Uterus (tissue), 4 donors: ENCODE data around the gene FEV. TPM values are rescaled to one million over a fixed set of nuclear protein-coding genes. Genes with fewer than 3 reads are reported as not detected.

Experiments
- DNase-seq, 2 donors: peaks; one replicate each; pipeline ENCODE4 v3.0.0-alpha.2; 2019 to 2020
- H3K27ac ChIP-seq, 2 donors: fragments of 200-600 bp; sonication (generic); 1 replicate in 1 of 2; 2 replicates in 1 of 2; pipeline ENCODE4 v1.5.1; 2016 to 2018
- H3K27me3 ChIP-seq, 2 donors: fragments of 200-600 bp; sonication (generic); one replicate each; pipeline ENCODE4 v1.5.1; 2018 to 2019; ENCODE audit warnings: control low read depth in 1 of 2
- H3K36me3 ChIP-seq, 2 donors: fragments of 200-600 bp; sonication (generic); one replicate each; pipeline ENCODE4 v1.5.1; 2019; ENCODE audit warnings: control low read depth in 1 of 2
- H3K4me1 ChIP-seq, 2 donors: fragments of 200-600 bp; sonication (generic); one replicate each; pipeline ENCODE4 v1.5.1; 2018 to 2019; ENCODE audit warnings: control low read depth in 1 of 2
- H3K4me3 ChIP-seq, 2 donors: fragments of 200-600 bp; sonication (generic); 1 replicate in 1 of 2; 2 replicates in 1 of 2; pipeline ENCODE4 v1.5.1; 2018 to 2019; ENCODE audit warnings: mild to moderate bottlenecking in 1 of 2
- H3K9me3 ChIP-seq, 2 donors: fragments of 200-600 bp; sonication (generic); one replicate each; pipeline ENCODE4 v1.5.1; 2019; ENCODE audit warnings: control low read depth in 1 of 2
- POLR2A ChIP-seq, 2 donors: fragments of 450-650 bp; IDR thresholded peaks; one replicate each; pipeline ENCODE4 v1.6.1; 2016; ENCODE audit warnings: antibody characterized with exemption in 2 of 2, mild to moderate bottlenecking in 1 of 2, moderate library complexity in 1 of 2
- intact Hi-C: fragments of 100-400 bp; cut with DNase I; formaldehyde crosslinking; loops from one replicate; pipeline ENCODE4 v1.15.1; 2023; ENCODE audit warnings: low total_unique reads
- total RNA-seq, 4 donors: library from RNA; depleted of rRNA in 3 of 4; stranded (reverse); fragments of >200 nt in 3 of 4; gene quantifications; one replicate each; pipeline versions ENCODE4 v1.1.0 to v1.2.4, GENCODE V29; 2014 to 2023
- TF ChIP-seq, protein P1 (sequence below), 4 experiments: fragments of 200-600 bp in 2 of 4; fragments of 450-650 bp in 2 of 4; sonication (generic) in 2 of 4; IDR thresholded peaks; one replicate each; pipeline ENCODE4 v1.5.1; 2016 to 2019; ENCODE audit warnings: antibody characterized with exemption in 4 of 4, mild to moderate bottlenecking in 2 of 4, moderate library complexity in 1 of 4
- donor health status: DM: yes; HTN: yes; CAD: no.

FEV gene
- total RNA-seq, 4 donors from 2014 or later = not detected

DNA sequence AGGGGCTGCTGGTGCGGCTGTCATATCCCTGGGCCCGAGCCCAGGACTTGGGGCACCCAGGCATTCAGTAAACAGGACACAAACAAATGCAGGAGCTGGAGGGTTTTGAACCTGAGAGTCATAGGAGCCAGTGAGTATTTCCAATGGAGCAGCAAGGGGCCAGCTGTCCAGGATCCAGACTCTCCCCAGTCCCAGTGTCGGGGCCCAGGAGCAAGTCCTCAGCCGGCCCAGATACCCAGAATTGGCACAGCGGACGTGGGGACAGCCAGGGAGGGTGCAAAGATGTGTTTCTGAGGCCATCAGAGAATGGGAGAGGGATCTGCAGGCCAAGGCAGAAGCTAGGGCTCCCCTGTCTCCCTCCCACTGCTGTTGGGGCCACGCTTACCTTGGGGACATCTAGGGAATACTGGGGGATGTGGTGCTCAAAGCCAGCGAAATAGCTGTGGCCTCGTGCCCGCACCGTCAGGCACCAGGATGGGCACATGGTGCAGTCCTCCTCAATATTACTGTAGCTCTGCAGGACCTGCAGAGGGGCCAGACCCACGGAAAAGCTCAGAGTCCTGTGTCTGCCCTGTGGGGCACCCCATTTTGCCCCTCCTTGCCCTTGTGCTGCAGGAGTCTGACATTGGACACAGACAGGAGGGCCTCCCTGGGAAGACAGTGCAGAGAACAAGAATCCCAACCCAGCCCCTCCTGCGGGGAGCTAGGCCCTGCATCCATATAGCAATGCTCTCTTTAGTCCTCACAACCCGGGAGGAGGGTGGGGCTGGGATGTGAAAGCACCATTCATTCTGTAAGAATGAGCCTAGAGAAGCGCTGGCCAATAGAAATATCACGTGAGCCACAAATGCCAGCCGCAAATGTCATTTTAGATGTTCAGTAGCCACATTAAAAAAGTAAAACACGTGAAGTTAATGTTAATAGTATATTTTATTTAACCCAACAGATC, 40.9 kb upstream of the FEV start:
- intact Hi-C loops = no loop called here
- no peak overlapping the region for H3K27ac ChIP-seq
- no peaks in the 10 kb centered on the region for H3K9me3 ChIP-seq
- no peaks in the 10 kb centered on the region for H3K36me3 ChIP-seq
- H3K27me3 ChIP-seq = no peaks in the 10 kb centered on the region
- no peak overlapping the region for H3K4me3 ChIP-seq
- TF ChIP-seq, protein P1, sequence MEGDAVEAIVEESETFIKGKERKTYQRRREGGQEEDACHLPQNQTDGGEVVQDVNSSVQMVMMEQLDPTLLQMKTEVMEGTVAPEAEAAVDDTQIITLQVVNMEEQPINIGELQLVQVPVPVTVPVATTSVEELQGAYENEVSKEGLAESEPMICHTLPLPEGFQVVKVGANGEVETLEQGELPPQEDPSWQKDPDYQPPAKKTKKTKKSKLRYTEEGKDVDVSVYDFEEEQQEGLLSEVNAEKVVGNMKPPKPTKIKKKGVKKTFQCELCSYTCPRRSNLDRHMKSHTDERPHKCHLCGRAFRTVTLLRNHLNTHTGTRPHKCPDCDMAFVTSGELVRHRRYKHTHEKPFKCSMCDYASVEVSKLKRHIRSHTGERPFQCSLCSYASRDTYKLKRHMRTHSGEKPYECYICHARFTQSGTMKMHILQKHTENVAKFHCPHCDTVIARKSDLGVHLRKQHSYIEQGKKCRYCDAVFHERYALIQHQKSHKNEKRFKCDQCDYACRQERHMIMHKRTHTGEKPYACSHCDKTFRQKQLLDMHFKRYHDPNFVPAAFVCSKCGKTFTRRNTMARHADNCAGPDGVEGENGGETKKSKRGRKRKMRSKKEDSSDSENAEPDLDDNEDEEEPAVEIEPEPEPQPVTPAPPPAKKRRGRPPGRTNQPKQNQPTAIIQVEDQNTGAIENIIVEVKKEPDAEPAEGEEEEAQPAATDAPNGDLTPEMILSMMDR (IDR thresholded peaks at IDR 0.05) = no peak
- no peak for TF ChIP-seq POLR2A (IDR thresholded peaks at IDR 0.05)
- no peak for DNase-seq
- no peaks in the 10 kb centered on the region for H3K4me1 ChIP-seq

DNA sequence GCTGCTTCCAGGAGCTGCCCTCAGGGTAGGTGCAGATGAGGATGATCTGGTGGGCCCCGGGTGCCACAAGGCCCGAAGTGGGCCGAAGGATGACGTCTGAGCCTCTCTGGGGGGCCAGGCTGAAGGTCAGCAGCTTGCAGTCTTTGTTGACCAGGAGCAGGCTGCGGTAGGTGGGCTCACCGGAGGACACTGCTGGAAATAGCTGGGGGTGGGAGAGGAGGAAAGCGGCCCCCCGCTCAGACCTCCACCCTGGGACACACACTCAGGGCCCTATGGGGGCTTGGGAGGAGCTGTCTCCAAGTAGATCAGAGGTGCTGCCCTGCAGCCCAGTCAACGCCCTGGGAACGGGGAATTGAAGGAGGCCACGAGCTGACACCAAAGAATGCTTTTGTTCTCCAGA, 39.1 kb upstream of the FEV start:
- intact Hi-C loops = no loop called here
- TF ChIP-seq POLR2A (IDR thresholded peaks at IDR 0.05) = no peak
- TF ChIP-seq, protein P1 (IDR thresholded peaks at IDR 0.05) = no peak

GRCh38 chr2:219023045-219023605, 38.1 kb upstream of the FEV start:
- no peak for TF ChIP-seq POLR2A (IDR thresholded peaks at IDR 0.05)
- TF ChIP-seq, protein P1 (IDR thresholded peaks at IDR 0.05) = no peak
- Histone ChIP-seq H3K27me3 (no peaks in the 10 kb centered on the region), H3K4me3 (no peak overlapping the region), H3K4me1 (no peaks in the 10 kb centered on the region), H3K36me3 (no peaks in the 10 kb centered on the region), H3K27ac (no peak overlapping the region), H3K9me3 (no peaks in the 10 kb centered on the region)
- intact Hi-C loops = no loop called here
- DNase-seq = no peak

More for the DNA sequence above, 39.1 kb upstream of the FEV start:
- Histone ChIP-seq H3K4me3 (no peak overlapping the region), H3K4me1 (no peaks in the 10 kb centered on the region), H3K27ac (no peak overlapping the region), H3K9me3 (no peaks in the 10 kb centered on the region), H3K36me3 (no peaks in the 10 kb centered on the region), H3K27me3 (no peaks in the 10 kb centered on the region)
- DNase-seq = no peak

DNA sequence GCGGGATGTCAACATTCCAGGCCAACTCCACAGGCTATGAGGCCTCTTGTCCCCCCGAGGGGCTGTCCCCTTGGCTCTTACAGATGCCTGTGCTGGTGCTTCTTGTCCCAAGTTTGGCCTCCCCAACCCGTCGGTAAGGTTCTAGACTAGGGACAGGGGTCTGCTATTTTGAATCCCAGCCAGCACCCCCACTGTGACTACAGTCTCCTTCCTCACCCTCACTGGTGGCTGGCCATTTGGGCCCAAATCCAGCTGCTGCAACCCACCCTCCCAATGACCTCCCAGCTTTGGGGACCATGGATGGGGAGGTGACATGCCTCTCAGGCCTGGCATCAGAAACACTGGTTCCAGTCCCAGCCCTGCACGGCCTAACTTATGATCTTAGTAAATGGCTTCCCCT, 37.6 kb upstream of the FEV start:
- intact Hi-C loops = no loop called here
- Histone ChIP-seq H3K9me3 (no peaks in the 10 kb centered on the region), H3K27me3 (no peaks in the 10 kb centered on the region), H3K4me1 (no peaks in the 10 kb centered on the region), H3K4me3 (no peak overlapping the region), H3K27ac (no peak overlapping the region), H3K36me3 (no peaks in the 10 kb centered on the region)
- no peak for TF ChIP-seq POLR2A (IDR thresholded peaks at IDR 0.05)
- TF ChIP-seq, protein P1 (IDR thresholded peaks at IDR 0.05) = no peak
- no peak for DNase-seq

DNA sequence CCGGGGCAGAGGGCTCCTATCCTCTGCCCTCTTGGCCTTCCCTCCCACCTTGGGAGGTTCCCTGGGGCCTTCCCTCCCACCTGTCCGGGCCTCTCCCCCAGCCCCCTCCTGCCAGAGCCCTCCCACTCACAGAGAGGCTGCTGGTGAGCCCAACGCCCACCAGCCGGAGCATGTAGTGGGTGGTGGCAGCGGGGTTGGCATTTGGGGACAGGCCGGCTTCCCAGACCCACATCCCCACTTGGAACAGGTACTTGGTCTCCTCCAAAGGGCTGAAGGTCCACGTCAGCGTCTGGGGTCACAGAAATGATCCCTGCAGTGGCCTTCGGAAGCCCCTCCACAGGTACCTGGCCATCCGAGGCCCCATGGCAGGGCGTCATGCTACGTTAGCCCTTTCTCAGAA, 37.1 kb upstream of the FEV start:
- H3K27me3 ChIP-seq = no peaks in the 10 kb centered on the region

More for the DNA sequence above, 37.1 kb upstream of the FEV start:
- Histone ChIP-seq H3K27ac (no peak overlapping the region), H3K36me3 (no peaks in the 10 kb centered on the region), H3K4me3 (no peak overlapping the region), H3K9me3 (no peaks in the 10 kb centered on the region), H3K4me1 (no peaks in the 10 kb centered on the region)
- DNase-seq = no peak
- TF ChIP-seq, protein P1 (IDR thresholded peaks at IDR 0.05) = no peak
- no peak for TF ChIP-seq POLR2A (IDR thresholded peaks at IDR 0.05)
- intact Hi-C loops = no loop called here
